ENCODE measurements around the gene NATD1. TPM values are rescaled to one million over a fixed set of nuclear protein-coding genes. Genes with fewer than 3 reads are reported as not detected.

NATD1 gene
- total and polyA plus RNA-seq, 2 of the 8 experiments (the other 6 are each of a cell fraction or from before 2014, with no cell fraction given) = 5.4 to 8.4 TPM

DNA sequence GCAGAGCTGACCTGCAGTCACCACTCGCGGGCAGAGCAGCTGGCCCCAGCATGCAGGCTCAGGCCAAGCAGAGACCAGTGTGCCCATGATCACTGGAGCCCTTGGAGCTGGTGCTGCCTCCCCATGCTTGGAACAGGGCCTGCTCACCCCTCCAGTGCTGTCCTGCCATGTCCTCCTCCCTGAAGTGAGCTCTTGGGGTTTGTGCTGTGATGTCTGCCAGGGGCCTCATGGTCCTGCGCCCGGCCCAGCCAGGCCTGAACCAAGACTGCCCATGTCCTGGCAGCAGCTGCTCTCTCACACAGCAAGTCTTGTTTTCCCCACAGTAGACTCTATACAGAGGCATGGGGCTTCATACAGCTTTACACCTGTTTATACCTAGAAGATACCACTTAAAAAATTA is 63.8 kb downstream of the NATD1 start:
- FAIRE-seq = no peak
- no peak overlapping the region for H3K4me3 ChIP-seq (ENCODE audit: extremely low read depth in 1 of 4, insufficient read depth in 2 of 4, low read depth in 3 of 4, low read length in 4 of 4)
- no peak overlapping the region for H2AK5ac ChIP-seq (ENCODE audit: low read depth, low read length)
- no peak overlapping the region for H2BK12ac ChIP-seq (ENCODE audit: low read depth, low read length)
- no peaks in the 10 kb centered on the region for H3K23me2 ChIP-seq (ENCODE audit: low read depth, low read length)
- no peak overlapping the region for H3K23ac ChIP-seq (ENCODE audit: insufficient read length)
- H3K36me3 ChIP-seq (ENCODE audit: control insufficient read depth in 2 of 4, insufficient read depth in 4 of 4, low read length in 3 of 4) = peaks cover 0 to 3% (median 1%) of the 10 kb centered on the region in 4 experiments; a peak in 2 of 8 replicates
- no peaks in the 10 kb centered on the region for H3K9me3 ChIP-seq (ENCODE audit: insufficient read depth in 2 of 2, low read depth in 1 of 2, low read length in 1 of 2)
- H2BK5ac ChIP-seq (ENCODE audit: low read depth, low read length) = no peak overlapping the region
- H3K9ac ChIP-seq (replicated peaks in 1 of 4; ENCODE audit: extremely low read depth in 1 of 4, low read depth in 3 of 4, low read length in 3 of 4) = no peak overlapping the region
- H3K4me1 ChIP-seq (replicated peaks in 1 of 4; ENCODE audit: control insufficient read depth in 3 of 4, insufficient read depth in 4 of 4, low read length in 3 of 4) = peaks cover 0 to 3% (median 0%) of the 10 kb centered on the region in 4 experiments; a peak in 1 of 7 replicates
- no peak overlapping the region for H3K27ac ChIP-seq (ENCODE audit: low read depth, low read length)
- no peak overlapping the region for H2BK120ac ChIP-seq (replicated peaks; ENCODE audit: low read depth, low read length)
- no peak overlapping the region for H2BK20ac ChIP-seq (ENCODE audit: low read length)
- WGBS, 2 experiments (ENCODE audit: extremely low coverage in 1 of 2, insufficient coverage in 1 of 2, insufficient read length in 1 of 2, insufficient replicate concordance in 2 of 2, low coverage in 1 of 2, low lambda C conversion rate in 2 of 2, missing lambda C conversion rate in 1 of 2) = 93% methylated on average over 4 of the region's 4 CpGs; no CpG with 5 or more reads in 1 of the 2 experiments
- no peaks in the 10 kb centered on the region for H3K79me1 ChIP-seq (ENCODE audit: low read depth, low read length)
- H3K56ac ChIP-seq (replicated peaks; ENCODE audit: insufficient read length, low read depth, low read length) = no peak overlapping the region
- no peak overlapping the region for H3K4ac ChIP-seq (replicated peaks; ENCODE audit: insufficient read length, low read depth, low read length)
- CTCF ChIA-PET (ENCODE audit: partially characterized antibody) = interaction anchor here (0.8 to 2.1 kb wide), 4 partner anchors 12 to 15 kb away, joined by 3 to 6 read pairs (median 3); no protein-coding TSS in a partner anchor
- no peak overlapping the region for H3K18ac ChIP-seq (ENCODE audit: extremely low read depth, low read length)
- H3K27me3 ChIP-seq (replicated peaks in 1 of 4; ENCODE audit: control insufficient read depth in 3 of 4, extremely low read depth in 1 of 4, insufficient read depth in 3 of 4, low read length in 3 of 4) = no peaks in the 10 kb centered on the region
- H4K20me1 ChIP-seq (replicated peaks in 1 of 2; ENCODE audit: control insufficient read depth in 1 of 2, insufficient read depth in 2 of 2, low read length in 2 of 2) = no peaks in the 10 kb centered on the region
- POLR2A ChIA-PET (ENCODE audit: partially characterized antibody) = interaction anchor here (0.6 to 1.1 kb wide), 2 partner anchors 33 to 137 kb away, joined by 3 to 4 read pairs; no protein-coding TSS in a partner anchor
- no peak overlapping the region for H4K91ac ChIP-seq (replicated peaks; ENCODE audit: insufficient read length, low read length)
- no peak overlapping the region for H2BK15ac ChIP-seq (ENCODE audit: low read length)
- H4K8ac ChIP-seq (ENCODE audit: extremely low read depth, insufficient read depth, low read length) = no peak overlapping the region
- H3K79me2 ChIP-seq (ENCODE audit: control insufficient read depth in 1 of 2, insufficient read depth in 2 of 2, low read length in 2 of 2) = no peaks in the 10 kb centered on the region
- H2AFZ ChIP-seq (ENCODE audit: low read length) = no peak overlapping the region
- no peak overlapping the region for H3K4me2 ChIP-seq (ENCODE audit: insufficient read depth in 1 of 2, low read depth in 2 of 2, low read length in 2 of 2)
- H4K5ac ChIP-seq (ENCODE audit: insufficient read length, low read depth, low read length) = no peak overlapping the region
- DNase-seq (ENCODE audit: low read depth in 1 of 2, low spot score in 2 of 2) = no peak
- no peak overlapping the region for H3K14ac ChIP-seq (ENCODE audit: insufficient read length)
- TF ChIP-seq, protein P1, sequence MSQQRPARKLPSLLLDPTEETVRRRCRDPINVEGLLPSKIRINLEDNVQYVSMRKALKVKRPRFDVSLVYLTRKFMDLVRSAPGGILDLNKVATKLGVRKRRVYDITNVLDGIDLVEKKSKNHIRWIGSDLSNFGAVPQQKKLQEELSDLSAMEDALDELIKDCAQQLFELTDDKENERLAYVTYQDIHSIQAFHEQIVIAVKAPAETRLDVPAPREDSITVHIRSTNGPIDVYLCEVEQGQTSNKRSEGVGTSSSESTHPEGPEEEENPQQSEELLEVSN (IDR thresholded peaks at IDR 0.05) = no peak
- TF ChIP-seq JUN (IDR thresholded peaks at IDR 0.05; ENCODE audit: low read depth, low read length) = no peak
- TF ChIP-seq SP4 (IDR thresholded peaks at IDR 0.05; ENCODE audit: low read length) = no peak
- TF ChIP-seq KDM1A (IDR thresholded peaks at IDR 0.05; ENCODE audit: borderline replicate concordance, low read length) = no peak
- TF ChIP-seq TAF1 (IDR thresholded peaks at IDR 0.05; ENCODE audit: low read depth, low read length) = no peak
- TF ChIP-seq KDM4A (IDR thresholded peaks at IDR 0.05; ENCODE audit: low read depth, low read length, severe bottlenecking) = no peak
- no peak for TF ChIP-seq POLR2A (IDR thresholded peaks at IDR 0.05; ENCODE audit: control extremely low read depth in 1 of 2, low read depth in 2 of 2, low read length in 2 of 2)
- TF ChIP-seq, protein P2, sequence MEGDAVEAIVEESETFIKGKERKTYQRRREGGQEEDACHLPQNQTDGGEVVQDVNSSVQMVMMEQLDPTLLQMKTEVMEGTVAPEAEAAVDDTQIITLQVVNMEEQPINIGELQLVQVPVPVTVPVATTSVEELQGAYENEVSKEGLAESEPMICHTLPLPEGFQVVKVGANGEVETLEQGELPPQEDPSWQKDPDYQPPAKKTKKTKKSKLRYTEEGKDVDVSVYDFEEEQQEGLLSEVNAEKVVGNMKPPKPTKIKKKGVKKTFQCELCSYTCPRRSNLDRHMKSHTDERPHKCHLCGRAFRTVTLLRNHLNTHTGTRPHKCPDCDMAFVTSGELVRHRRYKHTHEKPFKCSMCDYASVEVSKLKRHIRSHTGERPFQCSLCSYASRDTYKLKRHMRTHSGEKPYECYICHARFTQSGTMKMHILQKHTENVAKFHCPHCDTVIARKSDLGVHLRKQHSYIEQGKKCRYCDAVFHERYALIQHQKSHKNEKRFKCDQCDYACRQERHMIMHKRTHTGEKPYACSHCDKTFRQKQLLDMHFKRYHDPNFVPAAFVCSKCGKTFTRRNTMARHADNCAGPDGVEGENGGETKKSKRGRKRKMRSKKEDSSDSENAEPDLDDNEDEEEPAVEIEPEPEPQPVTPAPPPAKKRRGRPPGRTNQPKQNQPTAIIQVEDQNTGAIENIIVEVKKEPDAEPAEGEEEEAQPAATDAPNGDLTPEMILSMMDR (IDR thresholded peaks at IDR 0.05; ENCODE audit: control extremely low read depth in 1 of 3, insufficient read depth in 1 of 3, low read depth in 1 of 3, low read length in 3 of 3) = no peak
- TF ChIP-seq HDAC6 (IDR thresholded peaks at IDR 0.05; ENCODE audit: low read depth, low read length) = no peak
- TF ChIP-seq SRF (IDR thresholded peaks at IDR 0.05; ENCODE audit: low read depth, low read length) = no peak
- no peak for TF ChIP-seq MAFK (IDR thresholded peaks at IDR 0.05; ENCODE audit: low read depth, low read length)
- no peak for TF ChIP-seq CHD2 (IDR thresholded peaks at IDR 0.05; ENCODE audit: low read length)
